HG03575 (cell line): ENCODE data around the gene ADPGK.
"Not testable (repeated sequence)": the region's sequence is repeated elsewhere in the genome, so short reads cannot be mapped to it uniquely, and the experiment has no call there.

Experiments
- ATAC-seq: cut with Tn5 transposase; IDR thresholded peaks from one replicate; pipeline ENCODE4 v1.9.1; 2021; ENCODE audit not compliant: unreplicated experiment, insufficient number of reproducible peaks, low FRiP score; ENCODE audit errors: extremely low read depth

The ADPGK gene

GRCh38 chr15:72764656-72765055 is 18.9 kb downstream of the ADPGK start:
- ATAC-seq: no peak

DNA sequence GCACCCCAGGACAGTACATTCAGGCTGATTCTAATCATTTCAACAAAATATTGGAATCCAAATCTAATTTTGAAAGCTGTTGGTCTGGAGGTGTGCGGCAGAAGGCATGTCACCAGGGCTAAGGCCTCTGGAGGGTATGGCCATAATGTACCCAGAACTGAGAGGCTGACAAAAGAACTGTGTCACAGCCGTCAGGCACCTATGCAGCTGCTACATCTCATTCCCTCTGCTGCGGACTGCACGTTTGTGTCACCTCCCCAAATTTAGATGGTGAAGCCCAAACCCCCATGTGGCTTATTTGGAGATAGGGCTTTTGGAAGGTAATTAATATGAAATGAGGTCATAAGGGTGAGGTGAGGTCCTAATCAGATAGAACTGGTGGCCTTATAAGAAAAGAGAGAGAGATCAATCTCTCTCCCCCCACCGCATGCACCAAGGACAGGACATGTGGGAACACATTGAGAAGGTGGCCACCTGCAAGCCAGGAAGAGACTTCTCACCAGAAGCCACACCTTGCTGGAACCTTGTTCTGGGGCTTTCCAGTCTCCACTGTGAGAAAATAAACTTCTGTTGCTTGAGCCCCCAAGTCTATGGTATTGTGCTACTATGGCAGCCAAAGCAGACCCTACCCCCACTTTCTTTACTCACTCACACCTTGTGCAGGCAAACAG is 22.8 kb downstream of the ADPGK start:
- no peak for ATAC-seq

DNA sequence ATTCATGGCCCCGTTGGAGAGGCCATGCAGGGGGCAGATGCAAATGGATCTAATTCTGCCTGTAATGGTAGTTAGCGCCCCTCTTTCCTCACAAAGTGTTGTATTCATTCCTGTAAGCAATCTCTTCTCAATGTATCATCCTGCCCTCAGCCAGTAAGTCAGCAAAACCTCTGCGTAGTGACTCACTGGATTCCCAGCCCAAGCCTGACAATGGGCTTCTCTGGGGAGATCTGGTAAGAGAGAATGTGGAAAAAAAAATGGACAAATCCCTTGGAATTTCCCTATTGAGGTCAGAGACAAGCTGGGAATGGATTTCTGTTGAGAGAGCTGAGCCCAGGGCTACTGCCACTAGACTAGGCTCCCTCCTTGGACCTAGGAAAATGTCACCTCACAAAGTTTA is 25.4 kb downstream of the ADPGK start:
- no peak for ATAC-seq

GRCh38 chr15:72754096-72754495 is 29.5 kb downstream of the ADPGK start:
- ATAC-seq: no peak

- no peak for ATAC-seq
These were observed 31.7 kb downstream of the ADPGK start for GRCh38 chr15:72751751-72752455.

- ATAC-seq: no peak
These were observed 33.9 kb downstream of the ADPGK start for GRCh38 chr15:72749700-72750099.

GRCh38 chr15:72740219-72740618 is 43.3 kb downstream of the ADPGK start:
- no peak for ATAC-seq

DNA sequence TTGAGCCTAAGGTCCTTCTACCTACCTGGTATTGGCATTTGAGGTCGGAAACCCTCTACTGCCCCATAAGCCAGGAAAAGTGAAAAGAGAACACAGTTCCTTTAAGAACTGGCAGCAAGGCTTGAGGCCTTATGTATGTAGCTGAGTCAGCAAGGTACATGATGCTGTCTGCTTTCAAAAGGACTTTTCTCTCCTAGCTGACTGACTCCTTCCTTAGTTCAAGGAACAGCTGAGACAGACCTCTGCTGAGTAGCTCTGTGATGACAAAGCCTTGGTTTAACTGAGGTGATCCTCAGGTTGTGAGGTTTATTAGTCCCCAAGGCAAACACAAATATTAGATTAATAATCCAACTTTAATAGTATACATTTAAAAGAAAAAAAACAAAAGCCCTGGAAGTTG is 45.8 kb downstream of the ADPGK start:
- no peak for ATAC-seq

- no peak for ATAC-seq
These were observed 46.5 kb downstream of the ADPGK start for GRCh38 chr15:72737061-72737460.

DNA sequence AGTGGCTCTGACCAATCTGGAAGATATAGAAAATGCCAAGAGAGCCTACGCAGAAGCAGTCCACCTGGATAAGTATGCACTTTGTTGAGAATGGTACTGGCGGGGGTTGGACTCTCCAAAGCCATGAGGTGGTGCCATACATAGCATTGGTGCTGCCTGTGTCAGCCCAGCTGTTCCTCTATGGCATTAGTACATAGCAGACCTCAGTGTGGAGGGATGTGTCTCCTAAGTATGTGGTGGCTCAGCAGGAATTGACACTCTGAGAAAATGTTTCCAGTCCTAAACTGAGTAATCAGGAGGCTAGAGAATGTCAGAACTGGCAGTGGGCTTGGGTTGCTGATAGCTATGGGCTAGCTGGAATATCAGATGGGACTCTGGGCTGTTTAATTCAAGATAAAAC is 48.4 kb downstream of the ADPGK start:
- no peak for ATAC-seq

GRCh38 chr15:72733941-72734738 is 49.4 kb downstream of the ADPGK start:
- ATAC-seq: no peak

GRCh38 chr15:72732516-72732915 is 51.0 kb downstream of the ADPGK start:
- ATAC-seq: no peak

DNA sequence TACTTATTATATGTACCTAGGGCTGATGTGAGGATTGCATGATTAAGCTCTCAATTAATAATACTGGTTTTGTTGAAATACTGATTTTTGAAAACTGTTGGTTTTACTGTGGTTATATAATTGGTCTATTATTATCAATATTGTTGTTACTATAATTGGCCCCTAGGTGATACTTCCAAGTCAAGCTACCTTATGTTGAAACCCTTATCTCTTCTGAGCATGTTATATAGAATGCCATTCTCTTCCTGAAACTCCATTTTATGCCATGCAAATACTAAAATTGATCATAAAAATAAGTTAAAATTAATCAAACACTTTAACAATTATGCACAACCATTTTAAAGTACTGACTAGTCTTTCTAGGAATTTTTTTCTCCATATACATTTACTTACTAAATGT is 51.5 kb downstream of the ADPGK start:
- ATAC-seq: no peak

DNA sequence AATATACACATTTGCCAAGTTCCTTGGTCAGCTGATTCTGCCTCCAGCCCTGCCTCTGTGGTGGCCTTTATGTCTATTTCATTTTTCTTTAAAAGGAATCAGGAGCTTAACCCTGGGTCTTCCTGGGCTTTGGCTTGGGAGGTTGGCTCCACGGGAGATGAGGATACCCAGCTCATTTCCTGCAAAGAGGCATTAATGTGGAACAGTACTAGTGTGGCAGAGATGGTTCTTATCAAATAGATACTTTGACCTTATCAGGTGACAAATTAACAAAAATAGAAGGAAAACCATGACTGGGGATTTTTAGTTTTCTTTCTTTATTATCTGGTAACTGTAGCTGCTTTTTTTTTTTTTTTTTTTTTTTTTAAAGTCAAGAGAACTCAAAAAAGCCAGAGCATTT is 54.7 kb downstream of the ADPGK start:
- ATAC-seq: no peak

DNA sequence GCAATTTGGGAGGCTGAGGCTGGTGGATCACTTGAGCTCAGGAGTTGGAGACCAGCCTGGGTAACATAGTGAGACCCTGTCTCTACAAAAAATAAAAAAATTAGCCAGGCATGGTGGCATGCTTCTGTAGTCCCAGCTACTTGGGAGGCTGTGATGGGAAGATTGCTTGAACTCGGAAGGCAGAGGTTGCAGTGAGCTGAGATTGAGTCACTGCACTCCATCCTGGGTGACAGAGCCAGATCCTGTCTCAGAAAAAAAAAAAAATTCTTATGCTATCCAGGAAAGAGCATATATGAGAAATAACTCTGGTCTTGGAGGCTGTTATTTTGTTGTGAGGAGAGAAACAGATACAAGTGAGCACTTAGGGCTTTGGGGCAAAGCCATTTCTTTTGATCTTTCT is 55.3 kb downstream of the ADPGK start:
- ATAC-seq: not testable (repeated sequence)

DNA sequence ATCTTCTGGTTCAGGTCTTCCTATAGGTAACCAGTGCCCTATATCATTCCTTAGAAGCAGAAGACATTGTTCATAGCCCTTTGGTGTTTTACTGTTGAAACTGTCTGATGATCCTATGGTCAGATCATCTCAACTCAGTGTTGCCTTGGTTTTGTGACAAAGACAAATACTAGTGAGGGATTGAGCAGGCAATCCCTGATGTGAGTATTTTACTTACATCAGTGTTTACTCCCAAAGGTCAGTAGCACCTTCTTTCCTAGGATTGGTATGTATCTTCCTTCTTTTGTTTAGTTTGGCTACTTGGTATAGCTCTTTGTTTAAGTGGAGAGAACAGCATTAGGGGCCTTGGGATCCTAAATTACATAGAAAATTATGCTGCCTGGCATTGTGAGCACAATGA is 56.4 kb downstream of the ADPGK start:
- no peak for ATAC-seq

DNA sequence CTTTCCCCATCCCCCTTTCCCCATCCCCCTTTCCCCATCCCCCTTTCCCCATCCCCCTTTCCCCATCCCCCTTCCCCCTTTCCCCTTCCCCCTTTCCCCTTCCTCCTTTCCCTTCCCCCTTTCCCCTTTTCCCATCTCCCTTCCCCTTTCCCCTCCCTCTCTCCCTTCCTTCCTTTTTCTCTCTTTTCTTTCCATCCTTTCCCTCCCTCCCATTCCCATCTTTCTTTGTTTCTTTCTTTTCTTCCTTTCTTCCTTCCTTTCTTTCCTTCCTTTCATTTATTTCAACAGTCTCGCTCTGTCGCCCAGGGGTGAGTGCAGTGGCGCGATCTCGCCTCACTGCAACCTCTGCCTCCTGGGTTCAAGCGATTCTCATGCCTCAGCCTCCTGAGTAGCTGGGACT is 57.7 kb downstream of the ADPGK start:
- not testable (repeated sequence) for ATAC-seq

DNA sequence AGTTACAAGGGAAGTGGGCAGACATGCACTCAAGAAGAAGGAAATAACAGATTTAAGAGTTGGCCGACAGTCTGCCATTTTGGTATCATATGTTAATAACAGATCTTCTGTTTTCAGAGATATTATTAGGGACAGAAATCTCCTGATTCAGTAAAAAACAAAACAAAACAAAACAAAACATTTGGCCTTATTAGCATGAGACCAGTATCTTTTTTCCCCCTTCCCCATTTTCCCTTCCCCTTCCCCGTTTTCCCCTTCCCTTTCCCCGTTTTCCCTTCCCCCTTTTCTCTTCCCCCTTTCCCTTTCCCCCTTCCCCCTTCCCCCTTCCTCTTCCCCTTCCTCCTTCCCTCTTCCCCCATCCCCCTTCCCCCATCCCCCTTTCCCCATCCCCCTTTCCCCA is 58.1 kb downstream of the ADPGK start:
- no peak for ATAC-seq

GRCh38 chr15:72724028-72724427 is 59.5 kb downstream of the ADPGK start:
- no peak for ATAC-seq

DNA sequence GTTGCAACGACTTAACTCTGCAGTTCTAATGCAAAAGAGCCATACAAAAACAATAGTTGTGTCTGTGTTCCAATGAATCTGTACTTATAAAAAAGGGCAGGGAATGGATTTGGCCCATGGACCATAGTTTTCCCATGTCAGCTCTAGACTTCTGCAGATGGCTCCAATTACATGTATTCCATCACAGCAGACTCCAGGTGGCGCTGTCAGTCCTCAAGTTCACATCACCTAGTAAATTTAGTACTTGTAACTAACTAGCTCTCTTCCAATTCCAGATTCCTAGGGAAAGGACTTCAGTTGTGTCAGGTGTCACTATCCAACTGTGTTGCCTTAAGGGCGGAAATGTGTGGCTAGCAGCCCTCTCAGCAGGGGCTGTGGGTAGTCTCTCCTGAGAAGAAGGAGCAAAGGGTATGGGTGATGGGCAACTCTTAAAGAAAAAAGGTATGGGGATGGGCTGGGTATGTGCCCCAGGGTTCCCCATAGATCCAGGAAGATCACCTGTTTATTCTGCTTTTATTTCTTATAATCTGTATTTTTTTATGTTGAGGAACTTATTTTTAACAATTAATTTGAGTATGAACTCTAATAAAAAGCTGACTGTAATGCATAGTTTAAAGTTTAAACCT is 61.4 kb downstream of the ADPGK start:
- ATAC-seq: no peak
